Fibroblast of skin of back (primary cell): ENCODE data around the gene SSRP1.
A peak's percentile ranks its signal among the peaks of the same experiment; 100 is the strongest.

Experiments
- DNase-seq: peaks from one replicate; pipeline ENCODE4 v3.0.0-alpha.2; 2013

Gene SSRP1

DNA sequence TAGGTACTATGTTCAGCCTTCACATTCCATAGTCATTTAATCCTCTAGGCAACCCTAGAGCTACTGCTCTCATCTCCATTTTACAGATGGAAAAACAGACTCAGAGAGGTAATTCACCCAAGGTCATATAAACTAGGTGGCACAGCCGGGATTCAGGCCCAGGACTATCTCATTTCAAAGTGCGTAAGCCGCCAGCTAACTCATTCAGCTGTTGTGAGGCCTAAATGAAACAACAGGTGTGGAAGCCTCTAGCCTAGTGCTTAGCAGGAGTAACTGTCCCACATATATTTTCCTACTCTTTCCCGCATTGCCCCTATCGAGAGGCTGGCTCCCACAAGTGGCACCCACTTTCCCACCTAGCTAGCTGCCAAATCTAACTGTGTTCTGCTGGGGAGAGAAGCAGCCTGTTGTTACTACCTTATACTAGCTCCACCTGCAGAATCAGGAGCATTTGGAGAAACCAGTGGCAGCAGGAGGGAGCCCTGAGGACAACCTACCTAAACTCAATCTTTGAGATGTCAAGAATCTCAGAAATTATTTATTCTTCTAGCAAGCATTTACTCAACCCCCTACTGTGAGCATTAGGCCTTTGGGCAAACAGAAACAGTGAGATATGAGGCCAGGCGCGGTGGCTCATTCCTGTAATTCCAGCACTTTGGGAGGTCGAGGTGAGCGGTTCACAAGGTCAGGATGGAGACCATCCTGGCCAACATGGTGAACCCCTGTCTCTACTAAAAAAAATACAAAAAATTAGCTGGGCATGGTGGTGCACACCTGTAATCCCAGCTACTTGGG lies 24.4 kb upstream of the SSRP1 start:
- no peak for DNase-seq

DNA sequence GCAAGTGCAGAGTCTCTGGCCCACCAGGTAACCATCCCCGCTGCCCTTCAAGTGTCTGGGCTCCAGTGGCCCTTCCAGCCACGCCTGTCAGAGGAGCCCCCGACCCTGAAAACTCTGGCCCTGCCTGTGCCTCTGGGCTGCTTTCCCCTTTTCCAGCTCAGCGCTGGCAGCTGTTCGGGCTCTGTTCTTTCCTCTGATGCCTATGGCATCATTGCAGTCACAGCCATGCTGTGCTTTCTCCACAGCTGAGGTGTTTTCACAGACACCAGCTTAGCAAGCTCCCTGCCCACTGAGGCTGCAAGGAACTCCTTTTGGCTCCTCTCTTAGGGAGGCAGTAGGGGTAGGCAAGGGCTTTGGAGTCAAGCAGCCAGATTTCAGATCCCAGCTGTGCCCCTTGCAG lies 23.7 kb upstream of the SSRP1 start:
- no peak for DNase-seq

DNA sequence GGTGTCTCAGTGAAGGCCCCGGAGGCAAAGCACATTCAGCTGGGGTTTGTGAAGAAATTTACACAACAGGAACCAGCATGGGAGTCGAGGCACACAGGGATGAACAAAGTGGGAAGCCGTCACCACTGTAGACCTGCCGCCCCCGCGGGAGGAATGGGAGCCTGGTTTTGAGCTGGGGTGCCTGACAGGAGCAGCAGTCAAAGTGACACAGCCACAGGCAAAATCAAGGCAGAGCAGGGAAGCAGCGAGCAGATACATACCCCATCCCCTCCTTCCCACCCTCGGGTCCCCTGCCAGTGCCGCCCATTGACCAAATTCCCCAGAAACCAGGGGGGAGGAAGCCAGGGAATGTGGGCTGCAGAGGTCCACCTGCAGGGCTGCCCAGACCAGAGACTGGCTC lies 23.3 kb upstream of the SSRP1 start:
- DNase-seq = no peak

DNA sequence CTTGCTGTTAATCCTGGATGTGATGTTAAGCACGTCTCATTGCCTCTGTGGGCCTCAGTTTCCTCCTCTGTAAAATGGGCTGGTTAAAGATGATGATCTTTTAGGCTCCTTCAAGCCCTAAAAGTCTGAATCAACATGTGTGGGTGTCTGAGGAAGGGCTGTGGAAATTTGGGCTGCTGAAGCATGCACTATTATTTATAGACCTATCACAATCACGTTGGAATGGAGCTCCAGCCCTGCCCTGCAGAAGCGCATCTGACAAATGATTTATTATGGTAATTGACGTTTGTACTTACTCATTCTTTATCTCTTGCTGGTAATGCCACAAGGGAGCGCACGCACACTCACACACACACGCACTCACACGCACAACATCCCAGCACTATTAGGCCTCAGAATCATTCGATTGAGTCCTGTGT lies 22.9 kb upstream of the SSRP1 start:
- DNase-seq = no peak

DNA sequence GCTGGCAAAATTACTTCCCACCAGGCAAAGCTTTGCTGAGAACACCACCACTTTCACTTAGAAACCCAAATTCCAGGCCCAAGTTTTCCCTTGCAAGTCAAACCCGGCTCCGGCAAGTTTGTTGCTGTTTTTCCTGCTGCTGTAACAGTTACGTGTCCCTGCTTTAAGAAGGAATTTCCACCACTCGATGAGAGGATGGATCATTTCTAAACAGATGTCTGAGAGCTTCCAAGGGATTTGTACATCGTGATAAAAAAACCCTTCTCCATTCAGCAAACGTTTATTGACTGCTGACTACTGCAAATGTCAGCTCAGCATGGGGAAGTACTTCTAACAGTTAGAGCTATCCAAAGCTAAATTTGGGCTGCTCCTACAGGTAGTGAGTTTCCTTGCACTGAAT lies 22.2 kb upstream of the SSRP1 start:
- DNase-seq = no peak

DNA sequence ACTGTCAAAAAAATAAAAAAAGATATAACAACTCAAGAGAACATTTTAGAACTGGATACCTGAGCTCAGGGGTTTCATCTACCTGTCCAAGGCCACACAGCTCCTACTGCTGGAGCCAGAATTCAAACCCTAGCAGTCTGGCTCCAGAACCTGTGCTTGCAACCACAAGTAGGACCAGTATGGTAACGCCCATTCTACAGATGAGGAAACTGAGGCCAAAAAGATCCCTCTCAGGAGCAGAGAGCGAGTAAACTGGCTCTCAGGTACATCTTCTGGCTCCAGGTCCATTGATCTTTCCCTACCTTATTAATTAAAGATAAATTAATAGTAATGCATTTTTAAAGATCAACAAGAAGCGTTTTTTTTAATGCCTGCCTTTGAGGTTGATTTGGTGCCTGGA lies 21.6 kb upstream of the SSRP1 start:
- DNase-seq = no peak

DNA sequence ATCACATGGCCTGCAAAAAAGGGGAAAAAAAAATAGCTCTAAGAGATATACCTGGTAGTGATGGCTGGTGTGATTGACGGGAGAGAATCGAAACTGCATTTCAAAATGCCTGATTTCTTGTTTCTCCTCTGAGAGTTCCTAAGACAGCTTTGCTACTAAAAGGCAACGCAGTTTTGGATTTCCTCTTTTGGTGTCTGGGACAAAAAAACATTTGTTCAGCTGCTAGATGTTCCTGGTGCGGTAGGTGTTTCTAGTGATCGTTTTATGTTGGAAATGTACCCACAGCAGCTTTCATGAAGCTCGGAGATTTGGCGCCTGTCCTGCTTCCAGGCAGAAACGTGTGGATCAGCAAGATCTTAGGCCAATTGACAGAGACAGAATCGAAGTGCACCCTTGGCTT lies 20.6 kb upstream of the SSRP1 start:
- no peak for DNase-seq

DNA sequence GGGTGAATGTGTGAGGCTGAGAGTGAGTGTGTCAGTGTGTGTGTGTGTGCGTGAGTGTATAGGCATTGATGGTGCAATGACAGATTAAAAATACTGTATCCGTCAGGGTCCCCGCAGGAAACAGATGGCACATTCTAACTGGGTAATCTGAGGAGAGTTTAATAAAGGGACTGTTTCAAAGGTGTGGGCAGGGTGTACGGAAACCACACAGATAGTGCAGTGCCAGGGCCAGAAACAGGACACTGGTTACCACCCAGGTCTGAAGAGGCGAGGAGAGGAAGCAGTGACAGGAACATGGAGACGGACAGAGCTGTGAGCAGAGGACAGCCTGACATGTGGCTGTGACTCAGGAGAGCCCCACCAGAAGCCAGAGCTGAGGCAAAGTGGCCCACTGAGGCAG lies 19.0 kb upstream of the SSRP1 start:
- no peak for DNase-seq

DNA sequence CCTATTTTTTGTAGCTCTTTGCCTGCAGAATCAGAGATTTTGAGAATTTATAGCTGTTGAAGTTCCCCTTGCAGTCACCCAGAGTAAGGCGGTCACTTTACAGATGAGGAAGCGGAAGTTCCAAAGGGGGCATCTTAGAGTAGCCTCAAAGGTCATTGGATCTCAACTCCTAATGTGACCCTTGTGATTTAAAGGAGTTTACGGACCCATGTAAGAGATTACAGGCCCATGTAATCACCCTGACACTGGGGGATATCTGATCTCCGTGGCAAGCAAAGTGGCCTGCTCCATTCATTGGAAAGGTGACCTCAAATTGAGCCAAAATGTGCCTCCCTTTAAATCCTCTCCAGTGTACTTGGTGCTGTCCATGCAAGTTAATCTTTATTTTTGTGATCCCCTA lies 18.2 kb upstream of the SSRP1 start:
- no peak for DNase-seq

DNA sequence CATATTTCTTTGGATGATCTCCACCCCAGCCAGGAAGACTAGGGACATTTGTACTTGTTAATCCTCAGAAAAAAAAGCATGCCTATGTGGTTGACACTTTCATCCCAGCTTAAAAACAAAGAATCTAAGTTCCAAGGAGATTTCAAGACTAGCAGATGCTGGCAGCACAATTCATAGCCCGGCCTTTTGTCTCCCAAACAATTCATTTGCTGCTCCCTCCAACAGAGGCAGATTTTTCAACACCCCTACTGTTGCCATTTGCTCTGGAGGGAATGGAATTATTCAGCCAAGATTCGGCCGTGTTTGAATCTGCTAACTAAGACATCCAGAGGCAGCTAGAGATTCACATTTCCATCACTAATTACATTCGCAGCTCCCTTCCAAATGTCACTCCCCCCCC lies 17.8 kb upstream of the SSRP1 start:
- DNase-seq = no peak

DNA sequence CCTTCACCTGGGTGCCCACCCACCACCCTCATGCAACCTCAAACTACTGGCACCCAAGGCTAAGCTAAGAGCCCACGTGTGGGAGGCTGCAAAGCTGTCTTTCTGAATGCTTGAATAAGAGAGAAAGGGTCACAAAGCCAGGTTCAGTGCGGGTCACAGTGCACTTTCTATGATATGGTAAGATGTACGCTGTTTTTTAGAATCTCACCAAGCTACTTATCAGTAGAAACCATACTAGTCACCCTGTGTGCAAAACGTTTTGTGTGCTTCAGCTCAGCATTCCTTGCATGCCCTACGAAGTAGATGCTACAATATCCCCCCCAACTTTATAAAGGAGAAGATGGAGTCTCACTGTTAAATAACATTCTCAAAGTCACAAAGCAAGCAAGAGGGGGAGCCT lies 17.3 kb upstream of the SSRP1 start:
- DNase-seq = no peak

DNA sequence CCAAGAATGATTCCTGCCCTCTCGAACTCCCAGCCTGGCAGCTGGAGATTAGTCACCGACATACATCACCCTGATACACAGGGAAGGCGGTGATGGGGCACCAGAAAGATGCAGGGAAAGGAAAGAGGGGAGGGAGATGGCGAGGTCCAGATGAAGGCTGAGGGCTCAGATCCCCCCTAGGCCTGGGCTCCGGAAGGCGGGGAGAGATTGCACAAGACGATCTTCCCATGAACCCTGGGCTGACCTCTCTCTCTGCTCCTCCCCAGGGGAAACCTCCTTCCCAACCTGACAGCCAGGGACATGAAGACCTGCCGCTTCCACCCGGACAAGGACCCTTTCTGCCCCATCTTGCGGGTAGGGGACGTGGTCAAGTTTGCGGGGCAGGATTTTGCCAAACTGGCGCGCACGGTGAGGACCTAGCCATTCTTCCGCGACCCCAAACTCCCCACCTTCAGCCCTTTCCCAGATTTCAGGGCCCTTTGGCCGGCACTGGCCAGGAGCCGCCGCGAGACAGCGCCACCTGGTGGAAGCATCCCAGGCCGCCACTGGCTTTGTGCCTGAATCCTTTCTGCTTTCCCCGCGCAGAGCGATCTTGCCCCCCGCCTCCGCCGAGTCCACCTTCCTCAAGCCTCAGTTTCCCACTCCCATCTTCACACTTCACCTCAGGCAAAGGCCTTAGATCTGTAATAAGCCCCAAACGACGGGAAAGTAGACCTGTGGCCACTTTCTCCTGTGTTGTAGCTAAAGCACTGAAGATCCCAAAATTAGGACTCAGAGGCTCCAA lies 14.0 kb upstream of the SSRP1 start:
- peak; percentile 32 for DNase-seq

DNA sequence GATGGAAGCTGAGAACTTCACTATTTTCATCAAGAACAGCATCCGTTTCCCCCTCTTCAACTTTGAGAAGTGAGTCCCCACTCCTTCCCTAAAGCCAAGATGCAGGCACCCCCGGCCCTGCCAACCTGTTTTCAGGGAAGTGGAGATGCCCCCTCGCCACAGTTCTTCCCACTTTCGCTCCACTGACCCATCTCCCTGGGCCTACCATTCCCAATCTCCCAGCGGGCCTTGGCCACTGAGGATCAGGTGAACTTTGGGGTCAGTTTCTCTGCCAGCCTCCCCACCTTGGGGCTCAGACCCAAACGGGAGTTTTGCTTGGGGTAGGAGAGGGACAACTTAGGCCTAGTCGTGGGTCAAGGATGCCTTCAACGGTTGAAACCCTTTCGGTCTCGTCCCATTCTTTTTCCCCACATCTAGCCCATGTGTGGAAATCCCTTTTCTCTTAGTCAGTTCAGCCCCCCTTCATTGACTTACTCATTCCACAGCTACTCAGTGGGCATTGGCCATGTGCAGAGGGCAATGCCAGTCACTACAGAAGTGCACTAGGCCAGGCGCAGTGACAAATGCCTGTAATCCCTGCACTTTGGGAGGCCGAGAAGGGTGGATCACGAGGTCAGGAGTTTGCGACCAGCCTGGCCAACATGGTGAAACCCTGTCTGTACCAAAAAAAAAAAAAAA lies 13.1 kb upstream of the SSRP1 start:
- no peak for DNase-seq

DNA sequence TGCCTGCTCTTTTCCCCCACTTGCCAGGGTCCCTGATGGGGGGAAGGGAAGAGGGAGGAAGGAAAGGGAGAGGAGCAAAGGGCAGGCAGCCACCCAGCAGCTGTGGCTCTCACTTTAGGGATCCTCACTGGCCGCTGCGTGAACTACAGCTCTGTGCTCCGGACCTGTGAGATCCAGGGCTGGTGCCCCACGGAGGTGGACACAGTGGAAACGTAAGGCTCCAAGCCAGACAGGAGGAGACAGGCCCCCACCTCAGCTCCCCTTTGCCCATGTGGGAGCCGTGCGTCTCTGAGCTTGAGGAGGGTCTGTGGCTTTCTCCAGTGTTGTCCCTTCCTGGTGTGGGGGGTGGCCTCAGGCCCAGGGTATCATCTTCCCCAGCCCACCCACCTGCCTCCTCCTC lies 12.4 kb upstream of the SSRP1 start:
- DNase-seq = no peak

DNA sequence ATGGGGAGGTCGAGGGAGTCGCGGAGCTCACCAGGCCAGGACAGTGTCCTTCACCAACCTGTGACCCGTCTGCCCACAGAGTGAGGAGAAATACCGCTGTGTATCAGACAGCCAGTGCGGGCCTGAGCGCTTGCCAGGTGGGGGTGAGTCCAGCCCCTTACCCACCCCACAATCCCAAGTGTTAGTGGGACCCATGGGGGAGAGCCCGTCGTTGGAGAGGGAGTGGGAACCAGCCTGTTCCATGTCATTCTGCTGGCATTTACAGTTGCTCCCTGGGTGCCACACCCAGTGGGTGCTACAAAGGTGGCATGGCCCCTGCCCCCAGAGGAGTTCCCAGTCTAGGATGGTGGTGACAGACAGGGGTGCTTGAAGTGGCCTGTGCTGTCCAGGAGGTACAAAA lies 11.6 kb upstream of the SSRP1 start:
- no peak for DNase-seq

DNA sequence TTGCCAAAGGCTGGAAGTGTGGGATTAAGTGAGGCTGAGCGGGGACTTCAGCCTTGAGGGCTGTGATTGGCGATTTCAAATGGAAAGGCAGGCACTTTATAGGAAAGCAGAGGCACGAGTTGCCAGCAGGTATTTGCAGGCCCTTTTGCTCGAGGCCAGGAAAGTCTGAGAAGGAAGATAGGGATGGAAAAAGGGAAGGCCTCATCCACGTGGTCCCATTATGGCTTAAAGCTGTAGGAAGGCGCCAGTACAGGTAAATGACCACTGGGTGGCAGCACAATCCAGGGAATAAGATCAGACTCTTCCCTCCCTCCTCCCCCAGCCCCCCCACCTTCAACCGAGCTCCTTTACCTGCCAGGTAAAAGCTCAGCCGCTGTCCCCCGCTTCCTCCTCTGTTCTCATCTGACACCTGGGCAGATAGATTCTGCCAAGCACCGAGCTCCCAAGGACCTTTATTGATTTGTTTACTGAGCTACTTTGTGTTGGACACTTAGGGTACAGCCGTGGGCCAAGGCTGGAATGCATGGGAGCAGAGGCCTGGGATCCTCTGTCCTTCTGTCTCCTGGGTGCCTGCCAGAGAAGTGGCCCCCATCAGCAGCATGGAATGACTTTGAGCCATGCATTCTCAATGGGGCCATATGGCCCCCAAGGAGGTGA lies 10.0 kb upstream of the SSRP1 start:
- peak; percentile 65 for DNase-seq

DNA sequence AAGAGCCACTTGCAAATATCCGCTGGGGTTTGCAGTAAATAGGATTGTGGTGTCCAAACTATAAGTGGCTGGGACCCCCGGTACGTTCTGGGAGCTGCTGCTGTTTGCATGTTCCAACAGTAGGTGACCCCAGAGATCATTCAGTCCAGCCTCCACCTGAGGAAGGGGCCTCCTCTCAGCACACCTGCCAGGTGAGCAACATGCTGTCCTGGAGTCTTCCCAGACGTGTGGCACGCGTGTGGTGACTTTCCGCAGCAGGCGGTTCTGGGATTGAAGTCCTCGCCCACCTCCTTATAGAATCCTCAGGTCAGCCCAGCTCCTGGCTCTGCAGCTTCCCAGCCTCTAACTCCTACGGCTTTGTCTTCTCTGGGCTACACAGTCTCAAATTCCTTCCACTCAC lies 9.1 kb upstream of the SSRP1 start:
- DNase-seq = no peak

DNA sequence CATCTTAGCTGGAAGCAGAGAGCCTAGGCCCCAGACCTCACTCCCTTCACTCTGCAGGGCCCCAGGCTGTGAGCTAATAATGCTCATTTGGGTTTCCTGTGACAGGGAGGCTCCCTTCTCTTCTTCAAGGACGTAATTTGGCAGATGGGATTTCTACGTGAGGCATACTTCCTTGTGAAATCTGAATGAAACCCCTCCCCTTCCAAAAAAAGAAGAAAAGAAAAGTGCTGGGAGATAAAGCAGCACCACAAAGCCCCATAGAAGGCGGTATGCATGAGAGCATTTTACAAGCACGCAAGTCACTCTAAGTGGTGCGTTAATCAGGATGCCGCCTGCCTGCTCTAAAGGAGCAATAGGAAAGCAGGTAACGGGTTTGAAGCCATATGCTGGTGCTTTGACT lies 8.1 kb upstream of the SSRP1 start:
- DNase-seq = no peak

DNA sequence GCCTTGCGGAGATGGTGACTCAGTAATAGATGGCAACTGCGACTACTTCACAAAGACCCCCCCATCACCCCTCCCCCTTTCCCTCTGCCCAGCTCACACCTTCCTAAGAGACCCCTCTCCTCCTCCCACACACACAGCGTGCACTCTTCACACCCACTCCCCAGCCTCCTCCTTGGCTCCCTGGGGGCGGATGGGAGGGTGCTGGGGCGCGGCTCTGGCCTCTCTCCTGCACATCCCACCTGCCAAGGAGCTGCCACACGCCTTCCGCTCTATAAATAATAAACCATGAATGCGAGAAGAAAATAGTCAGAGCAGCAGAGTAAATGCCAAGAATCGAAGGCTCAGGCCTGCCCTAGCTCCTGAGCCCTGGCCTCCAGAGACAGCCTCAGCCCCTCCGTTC lies 7.0 kb upstream of the SSRP1 start:
- no peak for DNase-seq

DNA sequence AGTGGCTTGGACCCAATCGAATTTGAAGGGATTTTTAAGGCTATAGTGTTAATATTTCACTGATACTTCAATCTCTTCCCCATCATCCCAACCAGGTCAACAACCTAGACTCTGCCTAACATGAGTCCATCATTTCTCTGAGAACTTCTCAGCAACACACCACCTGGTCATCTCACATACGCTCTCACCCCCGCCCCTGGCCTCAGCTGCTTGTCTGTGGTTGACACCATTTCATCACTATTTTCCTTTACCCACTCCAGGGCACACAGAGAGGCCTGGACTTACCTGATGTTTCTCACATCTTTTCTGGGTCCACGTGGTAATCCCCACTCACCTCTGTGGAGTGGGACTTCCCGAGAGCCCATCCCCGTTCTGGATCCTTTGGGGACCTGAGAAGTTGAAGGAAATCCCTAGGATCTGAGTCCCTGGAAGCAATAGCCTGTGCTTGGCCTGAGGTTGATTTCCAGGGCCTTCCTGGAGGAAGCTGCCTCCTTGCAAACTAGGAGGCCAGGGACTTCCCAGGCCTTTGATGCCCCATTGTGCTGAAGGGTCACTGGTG lies 5.6 kb upstream of the SSRP1 start:
- no peak for DNase-seq

DNA sequence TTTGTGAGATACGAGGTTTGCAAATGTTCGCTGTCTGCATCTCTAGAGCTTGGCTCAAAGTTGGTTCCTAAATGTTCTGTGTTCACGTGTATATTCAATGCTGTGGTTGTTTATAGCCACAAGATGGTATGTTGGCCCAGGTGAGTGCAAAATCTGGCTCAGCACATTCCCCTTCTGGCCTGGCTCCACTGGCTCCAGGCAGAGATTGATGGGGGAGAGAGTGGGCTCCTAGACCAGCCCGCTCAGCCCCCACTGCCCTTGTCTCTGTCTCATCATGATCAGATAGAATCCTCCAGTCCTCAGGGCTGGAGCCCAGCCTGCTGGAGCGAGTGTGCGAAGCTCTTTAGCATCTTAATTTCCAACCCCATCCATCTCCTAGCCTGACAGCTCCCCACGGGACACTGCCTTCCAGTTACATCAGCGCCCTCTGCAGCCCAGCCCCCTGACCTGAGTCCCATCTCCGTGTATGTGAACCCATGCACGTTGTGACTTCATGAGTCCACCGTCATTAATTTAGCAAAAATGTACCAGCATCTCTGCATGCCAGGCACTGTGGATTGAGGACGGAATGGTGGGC lies 4.4 kb upstream of the SSRP1 start:
- DNase-seq = peak; percentile 42

DNA sequence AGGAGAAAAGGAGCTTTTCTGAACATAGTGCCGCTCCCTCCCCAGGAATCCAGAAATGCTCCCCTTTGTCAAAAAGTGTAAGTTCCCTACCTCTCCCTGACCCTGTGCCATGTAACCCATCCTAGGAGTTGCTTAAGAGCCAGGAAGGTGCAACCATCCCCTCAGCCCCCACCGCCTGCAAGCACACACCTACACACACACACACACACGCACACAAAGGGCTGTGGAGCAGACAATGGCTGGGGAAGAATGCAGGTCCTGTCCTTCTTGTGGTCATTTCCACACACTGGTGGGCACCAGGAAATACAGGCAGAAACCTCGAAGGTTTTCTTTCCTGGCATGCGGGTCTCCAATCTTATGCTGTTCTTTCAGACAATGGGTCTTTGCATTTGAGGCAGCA lies 3.6 kb upstream of the SSRP1 start:
- DNase-seq = no peak

DNA sequence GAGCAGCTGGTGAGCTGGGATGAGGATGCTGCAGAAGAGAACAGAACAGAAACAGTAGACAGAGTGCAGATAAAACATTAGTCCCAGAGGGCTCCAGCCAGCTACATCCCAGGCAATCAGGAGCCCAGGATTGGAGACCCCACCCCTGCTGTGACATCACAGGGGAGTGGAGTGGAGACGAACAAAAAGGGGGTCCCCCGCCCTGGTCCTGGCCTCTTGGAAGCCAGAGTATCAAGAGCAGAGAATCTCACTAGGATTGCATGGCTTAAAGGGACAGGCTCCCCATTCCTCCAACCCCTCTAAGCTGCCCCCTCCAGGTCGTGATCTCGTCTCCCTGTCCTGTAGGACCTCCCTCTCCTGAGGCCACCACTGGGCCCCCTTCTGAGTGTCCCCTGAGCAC lies 2.5 kb upstream of the SSRP1 start, which contains the start of gene P2RX3:
Gene P2RX3 (plus strand): TSS at position 211 of the 400 bp plus-strand sequence. CDS start 199 bp downstream, outside the sequence.
- no peak for DNase-seq
